Gastrocnemius medialis (tissue), 4 donors: ENCODE results near the gene CIAPIN1. TPM values are rescaled to one million over a fixed set of nuclear protein-coding genes. Genes with fewer than 3 reads are reported as not detected.

Source experiments
- ATAC-seq, 2 donors: fragments of 150-250 bp; one replicate each; pipeline ENCODE4 v1.9.1; 2016
- DNase-seq, 2 donors: peaks; one replicate each; pipeline ENCODE4 v3.0.0-alpha.2; 2019
- H3K27ac ChIP-seq, 4 donors: fragments of 200-600 bp; sonication (generic); 1 replicate in 1 of 4; 2 replicates in 3 of 4; pipeline ENCODE4 v1.5.1; 2016 to 2018; ENCODE audit warnings: mild to moderate bottlenecking in 2 of 4, moderate library complexity in 1 of 4
- H3K27me3 ChIP-seq, 3 donors: fragments of 200-600 bp; sonication (generic) in 2 of 3; 1 replicate in 1 of 3; 2 replicates in 2 of 3; pipeline versions ENCODE4 v1.5.1 to v1.6.0; 2016 to 2019; ENCODE audit warnings: mild to moderate bottlenecking in 1 of 3, moderate library complexity in 1 of 3
- H3K36me3 ChIP-seq, 2 donors: fragments of 200-600 bp; sonication (generic) in 1 of 2; one replicate each; pipeline ENCODE4 v1.5.1; 2017 to 2018
- H3K4me1 ChIP-seq, 2 donors: fragments of 200-600 bp; sonication (generic) in 1 of 2; one replicate each; pipeline ENCODE4 v1.5.1; 2016 to 2017; ENCODE audit warnings: mild to moderate bottlenecking in 2 of 2
- H3K4me3 ChIP-seq, 4 donors: fragments of 200-600 bp; sonication (generic) in 3 of 4; 1 replicate in 1 of 4; 2 replicates in 3 of 4; pipeline ENCODE4 v1.5.1; 2016 to 2019; ENCODE audit warnings: mild to moderate bottlenecking in 2 of 4
- H3K9me3 ChIP-seq, 3 donors: fragments of 200-600 bp; sonication (generic) in 2 of 3; 1 replicate in 1 of 3; 2 replicates in 2 of 3; pipeline ENCODE4 v1.5.1; 2016 to 2019
- CTCF ChIP-seq, 5 experiments: fragments of 450-650 bp in 3 of 5; fragments of 200-600 bp in 2 of 5; sonication (generic) in 2 of 5; IDR thresholded peaks in 4 of 5; conservative IDR thresholded peaks in 1 of 5; 1 replicate in 4 of 5; 2 replicates in 1 of 5; pipeline ENCODE4 v1.5.1; 2016 to 2019; ENCODE audit warnings: antibody characterized with exemption in 5 of 5, mild to moderate bottlenecking in 3 of 5, moderate library complexity in 3 of 5
- POLR2A ChIP-seq, 2 donors: fragments of 450-650 bp; IDR thresholded peaks; one replicate each; pipeline ENCODE4 v1.6.1; 2017; ENCODE audit warnings: antibody characterized with exemption in 2 of 2, mild to moderate bottlenecking in 2 of 2, moderate library complexity in 2 of 2
- in situ Hi-C, 4 donors: fragments of 200-750 bp; cut with MboI; loops; one replicate each; pipeline versions ENCODE4 v1.15.0 to v1.8.0; 2017; ENCODE audit warnings: low sequenced_read_pairs in 4 of 4
- intact Hi-C: fragments of 100-400 bp; cut with DNase I; formaldehyde crosslinking; loops from one replicate; pipeline ENCODE4 v1.15.1; 2023; ENCODE audit warnings: low total_unique reads
- total RNA-seq, 4 donors: library from RNA; depleted of rRNA; stranded (reverse); fragments of >200 nt; gene quantifications; one replicate each; pipeline versions ENCODE4 v1.1.0 to v1.2.3, GENCODE V29; 2016

The CIAPIN1 gene
- total RNA-seq, 4 donors from 2014 or later, result 31.0 to 38.8 (median 37.9) TPM

- Histone ChIP-seq H3K27me3 (no peaks in the 10 kb centered on the region), H3K4me3 (peak overlapping the region; percentile 77 to 96 (median 88)), H3K27ac (peak overlapping the region; percentile 86 to 92 (median 88)), H3K4me1 (peaks cover 15 to 18% of the 10 kb centered on the region in 2 donors), H3K36me3 (peaks cover 0 to 67% of the 10 kb centered on the region in 2 donors), H3K9me3 (no peaks in the 10 kb centered on the region)
- intact Hi-C loops, result loop anchor here (1.0 to 5.0 kb wide), 2 partner anchors 16 to 1011 kb away; partner anchors contain the start of genes CIAPIN1, COQ9, NUDT21 and OGFOD1
- DNase-seq (no peak), ATAC-seq (peak; percentile 40 to 46)
- TF ChIP-seq POLR2A (IDR thresholded peaks at IDR 0.05), result no peak
- no peak for TF ChIP-seq CTCF (IDR thresholded peaks at IDR 0.05 in 4 of 5, conservative IDR thresholded peaks at IDR 0.05 in 1 of 5)
- in situ Hi-C loops, result no loop called here
Measured at GRCh38 chr16:57462978-57463362, 15.8 kb upstream of the CIAPIN1 start.

DNA sequence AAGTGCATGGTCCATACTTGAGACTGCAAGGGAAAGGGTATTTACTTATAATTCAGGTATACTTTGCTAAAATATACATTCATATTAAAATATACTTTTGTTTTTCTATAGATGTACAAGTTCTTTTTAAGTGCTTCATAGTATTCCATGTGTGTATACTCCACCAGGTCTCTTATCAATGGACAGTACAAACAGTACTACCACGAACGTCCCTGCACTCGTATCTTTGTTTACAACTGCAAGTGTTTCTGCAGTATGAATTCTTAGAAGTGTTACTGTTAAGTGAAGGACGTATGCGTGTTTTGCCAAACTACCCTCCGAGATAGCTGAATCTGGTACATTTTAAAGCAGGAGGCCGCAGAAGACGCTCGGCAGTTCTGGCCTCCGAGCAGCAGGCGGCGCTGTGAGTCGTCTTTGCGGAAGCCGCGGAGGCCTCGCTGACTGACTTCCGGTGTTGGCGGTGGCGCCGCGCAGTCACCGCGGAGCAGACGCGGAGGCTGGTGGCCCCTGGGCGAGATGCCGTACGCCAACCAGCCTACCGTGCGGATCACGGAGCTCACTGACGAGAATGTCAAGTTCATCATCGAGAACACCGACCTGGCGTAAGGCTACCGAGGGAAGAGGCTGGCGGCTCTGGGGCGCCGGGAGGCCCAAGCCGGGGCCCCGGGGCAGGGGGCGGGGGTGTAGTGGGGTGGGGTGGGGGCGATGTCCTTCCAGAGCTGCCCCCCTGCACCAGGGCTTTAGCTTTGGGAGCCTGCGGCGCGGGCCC lies 15.2 kb upstream of the CIAPIN1 start, which contains the start of gene POLR2C:
Gene POLR2C (plus strand): TSS at position 471 of the 769 bp plus-strand sequence. CDS start 46 bp downstream, at position 517.
- ATAC-seq, result peak; percentile 88 to 92
- intact Hi-C loops, result loop anchor here (1.0 to 5.0 kb wide), 2 partner anchors 15 to 1010 kb away; partner anchors contain the start of genes CIAPIN1, COQ9, NUDT21 and OGFOD1

DNA sequence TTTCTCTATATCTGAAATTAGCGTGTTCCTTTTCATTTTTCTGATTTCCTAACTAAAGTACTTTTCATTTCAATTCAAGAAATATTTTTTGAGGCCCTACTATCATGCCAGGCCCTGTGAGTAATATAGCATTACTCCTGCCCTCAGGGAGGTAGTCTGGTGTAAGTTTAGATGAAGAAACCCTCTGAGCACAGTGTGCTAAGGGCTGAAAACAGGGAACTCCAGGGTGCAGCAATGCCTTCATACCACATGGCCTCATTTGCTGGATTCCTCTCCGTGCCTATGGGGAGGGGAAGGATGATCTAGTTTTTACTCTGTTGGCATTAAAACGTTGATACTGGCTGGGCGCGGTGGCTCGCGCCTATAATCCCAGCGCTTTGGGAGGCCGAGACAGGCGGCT lies 4.8 kb upstream of the CIAPIN1 start:
- H3K27ac ChIP-seq, result no peak overlapping the region
- H3K4me3 ChIP-seq, result no peak overlapping the region
- H3K27me3 ChIP-seq, result no peaks in the 10 kb centered on the region
- no peak for DNase-seq
- no peak for ATAC-seq
- intact Hi-C loops, result no loop called here
- peaks cover 14 to 15% of the 10 kb centered on the region in 2 donors for H3K4me1 ChIP-seq
- TF ChIP-seq POLR2A (IDR thresholded peaks at IDR 0.05), result no peak
- no peak for TF ChIP-seq CTCF (IDR thresholded peaks at IDR 0.05 in 4 of 5, conservative IDR thresholded peaks at IDR 0.05 in 1 of 5)
- in situ Hi-C loops, result no loop called here
- no peaks in the 10 kb centered on the region for H3K9me3 ChIP-seq
- H3K36me3 ChIP-seq, result peaks cover 0 to 61% of the 10 kb centered on the region in 2 donors

More for the DNA sequence above, 15.2 kb upstream of the CIAPIN1 start, which contains the start of gene POLR2C:
- Histone ChIP-seq H3K4me1 (peaks cover 15 to 18% of the 10 kb centered on the region in 2 donors), H3K27ac (peak within 1 kb of the TSS; percentile 86 to 92 (median 88)), H3K9me3 (no peaks in the 10 kb centered on the region), H3K4me3 (peak within 1 kb of the TSS; percentile 77 to 96 (median 88)), H3K27me3 (no peaks in the 10 kb centered on the region), H3K36me3 (peaks cover 0 to 68% of the 10 kb centered on the region in 2 donors)
- peak; percentile 66 to 80 for DNase-seq
- in situ Hi-C loops, result no loop called here
- TF ChIP-seq POLR2A (IDR thresholded peaks at IDR 0.05) (peak; percentile 80 to 92), CTCF (IDR thresholded peaks at IDR 0.05 in 4 of 5, conservative IDR thresholded peaks at IDR 0.05 in 1 of 5) (peak; percentile 89 to 97 (median 96))

- peak; percentile 16 to 43 for DNase-seq
- peaks cover 0 to 9% of the 10 kb centered on the region in 2 donors for H3K36me3 ChIP-seq
- no peaks in the 10 kb centered on the region for H3K9me3 ChIP-seq
- peak; percentile 44 to 50 for ATAC-seq
- H3K4me1 ChIP-seq, result peaks cover 32 to 38% of the 10 kb centered on the region in 2 donors
- in situ Hi-C loops (loop anchor here in 1 of 4 donors (25.0 kb wide), 1 partner anchor 291 kb away; the partner anchor contains the start of gene KATNB1), intact Hi-C loops (loop anchor here (1.0 to 5.0 kb wide), 6 partner anchors 16 to 554 kb away; partner anchors contain the start of genes KATNB1, POLR2C, PSME3IP1 and RSPRY1)
- peak overlapping the region; percentile 82 to 97 (median 95) for H3K4me3 ChIP-seq
- H3K27ac ChIP-seq, result peak overlapping the region; percentile 98 to 99 (median 98)
- no peaks in the 10 kb centered on the region for H3K27me3 ChIP-seq
- TF ChIP-seq CTCF (IDR thresholded peaks at IDR 0.05 in 4 of 5, conservative IDR thresholded peaks at IDR 0.05 in 1 of 5) (no peak), POLR2A (IDR thresholded peaks at IDR 0.05) (no peak)
Measured at GRCh38 chr16:57446531-57447185, 527 bp downstream of the CIAPIN1 start.
